HUES64 (cell line): Measurements from ENCODE around the gene RABL6.
"Not testable (repeated sequence)": the region's sequence is repeated elsewhere in the genome, so short reads cannot be mapped to it uniquely, and the experiment has no call there.

Experiments
- H3K27ac ChIP-seq: 2 replicates; pipeline ENCODE4 v1.7.0; 2013; ENCODE audit warnings: low read depth, low read length, inconsistent platforms
- H3K27me3 ChIP-seq: 2 replicates; pipeline ENCODE4 v1.6.1; 2013; ENCODE audit warnings: mild to moderate bottlenecking, low read length; ENCODE audit not compliant: insufficient read depth
- H3K36me3 ChIP-seq: 2 replicates; pipeline ENCODE4 v1.6.1; 2013; ENCODE audit warnings: mild to moderate bottlenecking, low read length; ENCODE audit not compliant: insufficient read depth
- H3K4me1 ChIP-seq: 2 replicates; pipeline ENCODE4 v1.6.1; 2013; ENCODE audit warnings: mild to moderate bottlenecking, low read length, moderate library complexity; ENCODE audit not compliant: insufficient read depth
- H3K4me3 ChIP-seq: 2 replicates; pipeline ENCODE4 v1.5.1; 2013; ENCODE audit warnings: mild to moderate bottlenecking, low read length, moderate library complexity
- H3K9ac ChIP-seq: 2 replicates; pipeline ENCODE4 v1.6.1; 2013; ENCODE audit warnings: mild to moderate bottlenecking, low read depth, low read length
- H3K9me3 ChIP-seq: 2 replicates; pipeline ENCODE4 v1.6.1; 2013; ENCODE audit warnings: low read depth, low read length; ENCODE audit not compliant: insufficient read depth
- WGBS: fragments of 150-250, 120-280 bp; methylation state at CpG from one replicate; pipeline ENCODE4 v1.1.7; 2013; ENCODE audit warnings: missing lambda C conversion rate; 5-methylcytosine and 5-hydroxymethylcytosine counted together

Gene RABL6

GRCh38 chr9:136798708-136799078 lies 9.1 kb upstream of the RABL6 start:
- Histone ChIP-seq H3K27me3 (peaks cover 21% of the 10 kb centered on the region), H3K4me1 (peaks cover 11% of the 10 kb centered on the region), H3K9me3 (no peaks in the 10 kb centered on the region), H3K27ac (no peak overlapping the region), H3K4me3 (no peak overlapping the region), H3K9ac (no peak overlapping the region), H3K36me3 (0 out of 2 replicates have a peak, but pooled peaks cover 1% of the 10 kb centered on the region)
- WGBS: 89% methylated on average over 6 of the region's 6 CpGs

- no peak overlapping the region for H3K27ac ChIP-seq
- no peaks in the 10 kb centered on the region for H3K9me3 ChIP-seq
- H3K4me3 ChIP-seq: peak overlapping the region; percentile 69
Measured at GRCh38 chr9:136799079-136799853, 8.5 kb upstream of the RABL6 start.

GRCh38 chr9:136799854-136800657 lies 7.7 kb upstream of the RABL6 start:
- Histone ChIP-seq H3K9ac (peak overlapping the region; percentile 62), H3K9me3 (no peaks in the 10 kb centered on the region), H3K4me3 (peak overlapping the region; percentile 69), H3K27me3 (peaks cover 21% of the 10 kb centered on the region), H3K36me3 (no peaks in the 10 kb centered on the region), H3K27ac (no peak overlapping the region), H3K4me1 (peaks cover 11% of the 10 kb centered on the region)
- under 1% methylated on average over 62 of the region's 63 CpGs for WGBS

More at GRCh38 chr9:136799079-136799853, 8.5 kb upstream of the RABL6 start:
- no peaks in the 10 kb centered on the region for H3K36me3 ChIP-seq
- H3K9ac ChIP-seq: peak overlapping the region; percentile 62
- WGBS: 52% methylated on average over 34 of the region's 35 CpGs
- peaks cover 11% of the 10 kb centered on the region for H3K4me1 ChIP-seq
- peaks cover 21% of the 10 kb centered on the region for H3K27me3 ChIP-seq

GRCh38 chr9:136802321-136802720 lies 5.4 kb upstream of the RABL6 start:
- H3K4me3 ChIP-seq: no peak overlapping the region
- peaks cover 21% of the 10 kb centered on the region for H3K27me3 ChIP-seq
- H3K4me1 ChIP-seq: peaks cover 7% of the 10 kb centered on the region; the same call in 1 of the 2 replicates
- WGBS: 89% methylated on average over 6 of the region's 6 CpGs
- 0 out of 2 replicates have a peak, but pooled peaks cover 3% of the 10 kb centered on the region for H3K36me3 ChIP-seq
- no peak overlapping the region for H3K9ac ChIP-seq
- H3K9me3 ChIP-seq: no peaks in the 10 kb centered on the region
- no peak overlapping the region for H3K27ac ChIP-seq

- peaks cover 21% of the 10 kb centered on the region for H3K27me3 ChIP-seq
- WGBS: 90% methylated on average over 8 of the region's 9 CpGs
- H3K9ac ChIP-seq, H3K9me3 ChIP-seq, H3K4me1 ChIP-seq, H3K4me3 ChIP-seq, H3K36me3 ChIP-seq, H3K27ac ChIP-seq: not testable (repeated sequence)
Measured at GRCh38 chr9:136803009-136803550, 4.7 kb upstream of the RABL6 start.

- Histone ChIP-seq H3K9me3 (no peaks in the 10 kb centered on the region), H3K27ac (no peak overlapping the region), H3K9ac (no peak overlapping the region), H3K36me3 (0 out of 2 replicates have a peak, but pooled peaks cover 3% of the 10 kb centered on the region), H3K4me3 (no peak overlapping the region), H3K4me1 (peaks cover 7% of the 10 kb centered on the region; the same call in 1 of the 2 replicates), H3K27me3 (peaks cover 15% of the 10 kb centered on the region)
- 94% methylated on average over 22 of the region's 22 CpGs for WGBS
Measured at GRCh38 chr9:136803551-136804508, 3.9 kb upstream of the RABL6 start.

- H3K27me3 ChIP-seq: peaks cover 7% of the 10 kb centered on the region
- peaks cover 9% of the 10 kb centered on the region for H3K4me1 ChIP-seq
- no peaks in the 10 kb centered on the region for H3K9me3 ChIP-seq
- peaks cover 6% of the 10 kb centered on the region for H3K36me3 ChIP-seq
- no peak overlapping the region for H3K27ac ChIP-seq
- WGBS: 92% methylated on average over 20 of the region's 20 CpGs
- H3K9ac ChIP-seq: no peak overlapping the region
- no peak overlapping the region for H3K4me3 ChIP-seq
Measured at GRCh38 chr9:136804509-136805206, 3.1 kb upstream of the RABL6 start.

GRCh38 chr9:136805207-136805740 lies 2.5 kb upstream of the RABL6 start:
- Histone ChIP-seq H3K9me3 (no peaks in the 10 kb centered on the region), H3K4me3 (no peak overlapping the region), H3K9ac (no peak overlapping the region), H3K27ac (no peak overlapping the region), H3K36me3 (peaks cover 12% of the 10 kb centered on the region), H3K4me1 (peaks cover 15% of the 10 kb centered on the region), H3K27me3 (peaks cover 4% of the 10 kb centered on the region)
- WGBS: 90% methylated on average over 12 of the region's 12 CpGs

GRCh38 chr9:136806067-136806466 lies 1.7 kb upstream of the RABL6 start:
- H3K27me3 ChIP-seq: peaks cover 4% of the 10 kb centered on the region
- peaks cover 18% of the 10 kb centered on the region for H3K36me3 ChIP-seq
- H3K4me1 ChIP-seq: peaks cover 16% of the 10 kb centered on the region
- H3K9me3 ChIP-seq: no peaks in the 10 kb centered on the region
- 96% methylated on average over 10 of the region's 10 CpGs for WGBS
- H3K9ac ChIP-seq: no peak overlapping the region
- H3K4me3 ChIP-seq: no peak overlapping the region
- H3K27ac ChIP-seq: no peak overlapping the region
